ENCODE data around the gene EFTUD2.
A peak's percentile ranks its signal among the peaks of the same experiment; 100 is the strongest.

Gene EFTUD2

GRCh38 chr17:44903012-44903685 is 3.9 kb upstream of the EFTUD2 start:
- no peak for TF ChIP-seq CTCF (IDR thresholded peaks at IDR 0.05; ENCODE audit: low read depth, low read length)

DNA sequence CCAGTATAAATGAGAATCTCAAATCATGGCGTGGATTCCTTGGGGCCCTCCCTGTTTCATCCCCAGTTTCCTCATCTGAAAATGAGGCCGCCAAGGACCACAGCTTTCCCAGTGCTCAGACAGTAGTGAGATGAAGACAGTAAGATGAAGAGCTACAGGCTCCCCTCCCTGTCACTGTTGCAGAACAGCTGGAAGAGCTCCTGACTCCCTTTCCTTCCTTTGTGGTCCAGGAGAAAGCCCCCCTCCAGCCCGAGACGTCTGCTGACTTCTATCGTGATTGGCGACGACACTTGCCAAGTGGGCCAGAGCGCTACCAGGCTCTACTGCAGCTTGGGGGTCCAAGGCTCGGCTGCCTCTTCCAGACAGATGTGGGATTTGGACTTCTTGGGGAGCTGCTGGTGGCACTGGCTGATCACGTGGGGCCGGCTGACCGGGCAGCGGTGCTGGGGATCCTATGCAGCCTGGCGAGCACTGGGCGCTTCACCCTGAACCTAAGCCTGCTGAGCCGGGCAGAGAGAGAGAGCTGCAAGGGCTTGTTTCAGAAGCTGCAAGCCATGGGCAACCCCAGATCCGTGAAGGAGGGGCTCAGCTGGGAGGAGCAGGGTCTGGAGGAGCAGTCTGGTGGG is 3.0 kb upstream of the EFTUD2 start:
- H3K4me3 ChIP-seq (ENCODE audit: low read depth, low read length) = no peak overlapping the region
- TF ChIP-seq CTCF (IDR thresholded peaks at IDR 0.05; ENCODE audit: low read depth, low read length) = no peak

More at GRCh38 chr17:44903012-44903685, 3.9 kb upstream of the EFTUD2 start:
- no peak overlapping the region for H3K4me3 ChIP-seq (ENCODE audit: low read depth, low read length)

DNA sequence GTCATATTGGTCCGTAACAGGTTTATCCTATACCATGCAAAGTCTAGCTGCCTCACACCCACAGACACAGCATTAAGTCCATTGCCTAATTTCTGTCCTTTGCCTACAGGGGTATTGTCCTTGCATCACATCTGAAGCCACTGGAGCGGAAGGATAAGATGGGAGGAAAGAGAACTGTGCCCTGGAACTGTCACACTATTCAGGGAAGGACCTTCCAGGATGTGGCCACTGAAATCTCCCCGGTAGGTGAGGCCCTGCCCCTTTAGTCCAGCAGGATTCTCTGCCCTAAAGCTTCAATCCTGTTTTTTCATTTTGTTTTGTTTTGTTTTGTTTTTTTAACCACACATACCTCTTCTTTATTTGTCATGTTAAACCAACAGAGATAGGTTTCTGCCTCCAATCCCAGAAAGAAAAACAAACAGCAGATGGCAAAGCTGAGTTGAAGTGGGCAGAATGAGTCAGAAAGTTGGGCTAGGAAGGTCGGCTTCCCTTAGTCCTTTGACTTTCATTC is 2.2 kb upstream of the EFTUD2 start:
- no peak overlapping the region for H3K4me3 ChIP-seq (ENCODE audit: low read depth, low read length)

GRCh38 chr17:44900894-44901293 is 1.6 kb upstream of the EFTUD2 start:
- TF ChIP-seq CTCF (IDR thresholded peaks at IDR 0.05; ENCODE audit: low read depth, low read length) = no peak
- no peak overlapping the region for H3K4me3 ChIP-seq (ENCODE audit: low read depth, low read length)

More for the DNA sequence above, 2.2 kb upstream of the EFTUD2 start:
- TF ChIP-seq CTCF (IDR thresholded peaks at IDR 0.05; ENCODE audit: low read depth, low read length) = no peak

DNA sequence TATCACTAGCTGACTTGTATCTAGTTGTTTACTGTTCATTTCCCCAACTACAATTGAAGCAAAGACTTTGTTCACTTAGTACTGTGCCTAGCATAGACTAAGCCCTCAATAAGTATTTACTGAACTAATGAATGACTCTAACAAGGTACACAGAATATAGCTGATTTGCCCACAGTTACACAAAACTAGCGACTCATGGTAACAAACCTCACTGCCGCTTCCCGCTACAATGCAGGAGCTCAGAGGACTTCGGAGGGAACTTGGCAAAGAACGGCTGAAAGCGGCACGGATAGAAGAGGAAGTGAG is 524 bp downstream of the EFTUD2 start:
- no peak for TF ChIP-seq CTCF (IDR thresholded peaks at IDR 0.05; ENCODE audit: low read depth, low read length)
- H3K4me3 ChIP-seq (ENCODE audit: low read depth, low read length) = peak overlapping the region; percentile 83

DNA sequence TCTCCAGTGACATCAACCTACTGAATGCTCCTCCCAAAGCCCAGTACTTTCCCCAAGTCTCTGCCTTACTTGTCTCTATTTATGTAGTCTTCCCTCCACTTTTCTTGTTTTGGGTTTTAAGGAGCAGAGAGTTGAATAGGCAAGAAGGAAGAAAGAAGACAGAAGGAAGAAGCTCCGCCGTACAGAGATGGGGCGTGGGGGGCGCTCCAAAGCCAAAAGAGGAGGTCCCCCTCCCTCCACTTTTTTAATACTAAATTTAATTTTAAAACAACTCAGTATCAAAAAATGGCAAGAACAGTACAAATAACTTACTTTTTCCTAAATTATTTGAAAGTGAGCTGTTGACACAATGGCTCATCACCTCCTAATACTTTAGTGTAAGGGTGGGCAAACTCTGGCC is 4.6 kb downstream of the EFTUD2 start:
- TF ChIP-seq CTCF (IDR thresholded peaks at IDR 0.05; ENCODE audit: low read depth, low read length) = no peak
- H3K4me3 ChIP-seq (ENCODE audit: low read depth, low read length) = no peak overlapping the region

GRCh38 chr17:44892250-44892649 is 7.0 kb downstream of the EFTUD2 start:
- H3K4me3 ChIP-seq (ENCODE audit: low read depth, low read length) = no peak overlapping the region
- no peak for TF ChIP-seq CTCF (IDR thresholded peaks at IDR 0.05; ENCODE audit: low read depth, low read length)

Measured in WI38 (cell line).